ENCODE results near the gene RIPOR1.

RIPOR1 gene

DNA sequence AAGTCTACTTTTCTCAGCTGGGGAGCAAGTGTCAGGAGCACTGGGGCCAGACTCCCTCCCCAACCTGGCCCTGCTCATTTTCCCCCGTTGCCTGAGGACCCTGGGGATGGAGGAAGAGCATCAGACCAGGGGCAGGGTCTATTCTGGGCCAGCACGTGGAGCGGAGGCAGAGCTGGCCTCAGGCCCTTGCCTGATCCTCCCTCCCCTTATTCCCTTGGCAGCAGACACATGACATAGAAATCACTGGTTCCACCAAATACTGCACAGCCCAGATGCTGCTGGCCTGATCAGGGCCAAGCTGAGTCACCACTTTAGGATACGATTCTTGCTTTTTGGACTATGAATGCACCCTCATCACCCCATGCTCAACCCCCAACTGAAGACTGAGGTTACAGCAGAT lies 29.5 kb upstream of the RIPOR1 start:
- TF ChIP-seq CTCF (conservative IDR thresholded peaks at IDR 0.05; ENCODE audit: low read length) (no peak), EZH2phosphoT487 (IDR thresholded peaks at IDR 0.05; ENCODE audit: borderline replicate concordance) (no peak)
- H4K20me1 ChIP-seq (ENCODE audit: insufficient read depth, low read length, poor library complexity, severe bottlenecking) = no peaks in the 10 kb centered on the region

DNA sequence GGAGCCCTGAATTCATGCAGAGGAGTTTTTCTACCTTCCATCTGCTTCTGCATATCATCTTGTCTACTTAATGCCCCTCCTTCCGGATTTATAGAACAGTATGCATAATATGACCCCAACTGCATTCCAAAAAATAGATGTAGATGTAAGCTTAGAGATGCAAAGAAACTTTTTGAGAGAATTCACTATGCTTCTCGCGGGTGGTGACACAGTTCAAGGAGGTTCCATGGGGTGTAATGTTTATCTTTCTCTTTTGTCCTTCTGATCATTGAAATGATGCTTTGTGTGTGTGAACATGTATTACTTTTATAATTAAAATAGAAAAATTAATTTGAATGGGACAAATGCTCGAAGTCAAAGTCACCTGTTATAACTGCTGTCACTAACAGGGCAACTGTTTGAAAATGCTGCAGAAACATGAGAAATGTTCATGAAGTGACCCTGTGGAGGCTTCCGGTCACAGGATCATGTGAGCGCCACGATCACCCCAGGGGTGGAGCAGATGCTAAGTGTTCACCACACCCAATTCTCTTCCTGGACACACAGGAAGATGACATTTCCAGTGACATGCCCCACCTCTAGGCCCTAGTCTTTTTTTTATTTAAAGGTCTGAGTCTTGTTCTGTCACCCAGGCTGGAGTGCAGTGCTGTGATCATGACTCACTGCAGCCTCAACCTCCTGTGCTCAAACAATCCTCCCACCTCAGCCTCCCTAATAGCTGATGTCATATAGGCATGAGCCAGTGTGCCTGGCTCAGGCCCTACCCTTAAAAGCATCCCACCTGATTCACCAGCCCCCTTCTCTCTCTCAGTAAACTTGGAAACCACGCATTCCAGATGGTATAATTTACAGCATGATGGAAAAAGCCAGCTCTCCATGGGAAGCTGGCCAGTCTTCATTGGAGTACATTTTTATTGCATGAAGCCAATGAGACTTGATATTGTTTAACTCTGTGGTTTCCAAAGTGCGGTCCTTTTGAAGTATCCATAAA lies 24.3 kb upstream of the RIPOR1 start:
- H3K4me3 ChIP-seq (ENCODE audit: low read length, poor library complexity, severe bottlenecking) = no peak overlapping the region
- peak overlapping the region; percentile 13 for H3K9ac ChIP-seq (ENCODE audit: low read depth, low read length, poor library complexity, severe bottlenecking)
- H4K20me1 ChIP-seq (ENCODE audit: insufficient read depth, low read length, poor library complexity, severe bottlenecking) = no peaks in the 10 kb centered on the region
- no peaks in the 10 kb centered on the region for H3K9me2 ChIP-seq (replicated peaks; ENCODE audit: low read depth, low read length)
- no peaks in the 10 kb centered on the region for H3F3A ChIP-seq (ENCODE audit: low read depth)
- H3K27me3 ChIP-seq (ENCODE audit: insufficient read depth, low read length, poor library complexity, severe bottlenecking) = no peaks in the 10 kb centered on the region
- H3K9me3 ChIP-seq (ENCODE audit: insufficient read depth, low read depth, low read length) = no peaks in the 10 kb centered on the region
- H3K36me3 ChIP-seq (ENCODE audit: insufficient read depth, low read length) = no peaks in the 10 kb centered on the region
- H3K4me2 ChIP-seq (ENCODE audit: low read depth, low read length, poor library complexity, severe bottlenecking) = peak overlapping the region; percentile 4
- H2AFZ ChIP-seq (ENCODE audit: low read length) = no peak overlapping the region
- H3K4me1 ChIP-seq (ENCODE audit: insufficient read depth, low read length, poor library complexity, severe bottlenecking) = peaks cover 13% of the 10 kb centered on the region
- no peaks in the 10 kb centered on the region for H3K79me2 ChIP-seq (ENCODE audit: insufficient read depth, low read length)
- TF ChIP-seq CTCF (conservative IDR thresholded peaks at IDR 0.05; ENCODE audit: low read length) (no peak), EZH2phosphoT487 (IDR thresholded peaks at IDR 0.05; ENCODE audit: borderline replicate concordance) (no peak)

More for the DNA sequence above, 29.5 kb upstream of the RIPOR1 start:
- no peaks in the 10 kb centered on the region for H3K36me3 ChIP-seq (ENCODE audit: insufficient read depth, low read length)
- H3K9me3 ChIP-seq (ENCODE audit: insufficient read depth, low read depth, low read length) = no peaks in the 10 kb centered on the region
- H3K4me2 ChIP-seq (ENCODE audit: low read depth, low read length, poor library complexity, severe bottlenecking) = no peak overlapping the region
- H3K27me3 ChIP-seq (ENCODE audit: insufficient read depth, low read length, poor library complexity, severe bottlenecking) = no peaks in the 10 kb centered on the region
- no peak overlapping the region for H3K4me3 ChIP-seq (ENCODE audit: low read length, poor library complexity, severe bottlenecking)
- H3K79me2 ChIP-seq (ENCODE audit: insufficient read depth, low read length) = no peaks in the 10 kb centered on the region
- no peak overlapping the region for H3K9ac ChIP-seq (ENCODE audit: low read depth, low read length, poor library complexity, severe bottlenecking)
- H3K9me2 ChIP-seq (replicated peaks; ENCODE audit: low read depth, low read length) = no peaks in the 10 kb centered on the region
- peaks cover 7% of the 10 kb centered on the region for H3K4me1 ChIP-seq (ENCODE audit: insufficient read depth, low read length, poor library complexity, severe bottlenecking)
- H3F3A ChIP-seq (ENCODE audit: low read depth) = no peaks in the 10 kb centered on the region
- no peak overlapping the region for H2AFZ ChIP-seq (ENCODE audit: low read length)

- no peaks in the 10 kb centered on the region for H3K79me2 ChIP-seq (ENCODE audit: insufficient read depth, low read length)
- H3K27me3 ChIP-seq (ENCODE audit: insufficient read depth, low read length, poor library complexity, severe bottlenecking) = no peaks in the 10 kb centered on the region
- H3K36me3 ChIP-seq (ENCODE audit: insufficient read depth, low read length) = no peaks in the 10 kb centered on the region
- H3K4me1 ChIP-seq (ENCODE audit: insufficient read depth, low read length, poor library complexity, severe bottlenecking) = peaks cover 13% of the 10 kb centered on the region
- no peaks in the 10 kb centered on the region for H3K9me3 ChIP-seq (ENCODE audit: insufficient read depth, low read depth, low read length)
- H3K4me3 ChIP-seq (ENCODE audit: low read length, poor library complexity, severe bottlenecking) = no peak overlapping the region
- H3K9me2 ChIP-seq (replicated peaks; ENCODE audit: low read depth, low read length) = no peaks in the 10 kb centered on the region
- no peak overlapping the region for H2AFZ ChIP-seq (ENCODE audit: low read length)
- no peak overlapping the region for H3K9ac ChIP-seq (ENCODE audit: low read depth, low read length, poor library complexity, severe bottlenecking)
- H3K4me2 ChIP-seq (ENCODE audit: low read depth, low read length, poor library complexity, severe bottlenecking) = no peak overlapping the region
- no peak for TF ChIP-seq CTCF (conservative IDR thresholded peaks at IDR 0.05; ENCODE audit: low read length)
- no peak for TF ChIP-seq EZH2phosphoT487 (IDR thresholded peaks at IDR 0.05; ENCODE audit: borderline replicate concordance)
- H4K20me1 ChIP-seq (ENCODE audit: insufficient read depth, low read length, poor library complexity, severe bottlenecking) = no peaks in the 10 kb centered on the region
- H3F3A ChIP-seq (ENCODE audit: low read depth) = no peaks in the 10 kb centered on the region
These were observed 22.2 kb upstream of the RIPOR1 start for GRCh38 chr16:67506468-67506867.
